DND-41 (cell line): ENCODE results near the gene POP5.
"Not testable (repeated sequence)": the region's sequence is repeated elsewhere in the genome, so short reads cannot be mapped to it uniquely, and the experiment has no call there.

Experiments used
- ATAC-seq: fragments of 200-7000 bp; cut with Tn5 transposase; 3 replicates; pipeline ENCODE4 v1.9.1; 2021; ENCODE audit warnings: low read depth; ENCODE audit not compliant: insufficient read depth
- DNase-seq: peaks from one replicate; pipeline ENCODE4 v3.0.0-alpha.2; 2020
- H2AFZ ChIP-seq: 2 replicates; pipeline ENCODE4 v1.6.0; 2012; ENCODE audit warnings: low read depth, low read length
- H3K27ac ChIP-seq: 2 replicates; pipeline ENCODE4 v1.5.1; 2012; ENCODE audit warnings: low read length, inconsistent platforms
- H3K27me3 ChIP-seq: fragments of 200-600 bp; sonication (generic); 2 replicates; pipeline ENCODE4 v1.6.0; 2012; ENCODE audit warnings: low read length, mild to moderate bottlenecking, inconsistent platforms; ENCODE audit not compliant: insufficient read depth, poor library complexity
- H3K36me3 ChIP-seq: 2 replicates; pipeline ENCODE4 v1.5.1; 2012; ENCODE audit warnings: low read length, inconsistent platforms; ENCODE audit not compliant: insufficient read depth
- H3K4me1 ChIP-seq: 2 replicates; pipeline ENCODE4 v1.5.1; 2012; ENCODE audit warnings: mild to moderate bottlenecking, low read length; ENCODE audit not compliant: insufficient read depth
- H3K4me2 ChIP-seq: 2 replicates; pipeline ENCODE4 v1.6.0; 2012; ENCODE audit warnings: mild to moderate bottlenecking, moderate library complexity, low read length, inconsistent platforms; ENCODE audit not compliant: insufficient read depth
- H3K4me3 ChIP-seq, 2 experiments: fragments of 200-600 bp in 1 of 2; shearing (Covaris generic) in 1 of 2; 2 replicates each; pipeline ENCODE4 v1.5.1; 2012 to 2016; ENCODE audit warnings: inconsistent platforms in 2 of 2, low read length in 2 of 2, mild to moderate bottlenecking in 2 of 2, low read depth in 1 of 2, moderate library complexity in 1 of 2
- H3K79me2 ChIP-seq: 2 replicates; pipeline ENCODE4 v1.6.0; 2012; ENCODE audit warnings: low read length, inconsistent platforms; ENCODE audit not compliant: insufficient read depth
- H3K9ac ChIP-seq: 2 replicates; pipeline ENCODE4 v1.6.0; 2012; ENCODE audit warnings: low read depth, mild to moderate bottlenecking, inconsistent platforms, low read length, moderate library complexity
- H3K9me3 ChIP-seq: 2 replicates; pipeline ENCODE4 v1.5.1; 2012; ENCODE audit warnings: low read length, moderate library complexity, mild to moderate bottlenecking, inconsistent platforms; ENCODE audit not compliant: insufficient read depth, severe bottlenecking
- H4K20me1 ChIP-seq: 2 replicates; pipeline ENCODE4 v1.6.0; 2012; ENCODE audit warnings: low read length; ENCODE audit not compliant: insufficient read depth
- EZH2 ChIP-seq: IDR thresholded peaks from 3 replicates; pipeline ENCODE4 v1.6.1; 2012; ENCODE audit warnings: borderline replicate concordance, low read depth, mild to moderate bottlenecking, moderate library complexity, low read length, inconsistent platforms; ENCODE audit not compliant: severe bottlenecking
- TF ChIP-seq, protein P1 (sequence below): IDR thresholded peaks from 2 replicates; pipeline ENCODE4 v1.5.1; 2012; ENCODE audit warnings: borderline replicate concordance, low read length, moderate library complexity, mild to moderate bottlenecking; ENCODE audit not compliant: poor library complexity, severe bottlenecking; ENCODE audit errors: extremely low read depth

The POP5 gene

DNA sequence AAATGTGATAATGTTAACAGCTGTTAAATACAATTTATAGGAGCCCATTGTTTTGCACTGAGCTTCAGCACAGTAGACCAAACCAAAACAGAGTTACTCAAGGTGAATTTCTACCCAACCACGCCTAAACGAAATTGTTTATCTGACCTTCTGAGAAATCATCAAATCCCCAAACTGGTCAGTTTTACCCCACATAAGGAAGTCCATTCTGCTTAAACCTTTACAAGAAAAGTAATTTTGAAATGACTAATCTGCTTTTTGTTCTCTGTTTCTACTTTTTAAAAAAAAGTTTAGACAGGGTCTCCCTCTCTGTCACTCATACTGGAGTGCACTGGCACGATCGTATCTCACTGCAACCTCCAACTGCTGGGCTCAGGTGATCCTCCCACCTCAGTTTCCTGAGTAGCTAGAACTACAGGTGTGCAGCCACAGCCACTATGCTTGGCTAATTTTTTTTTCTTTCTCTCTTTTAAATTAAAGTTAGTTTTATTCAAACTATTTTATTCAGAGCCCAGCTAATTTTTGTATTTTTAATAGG, 48.4 kb downstream of the POP5 start:
- H3K27ac ChIP-seq, result no peak overlapping the region
- no peak overlapping the region for H3K4me3 ChIP-seq
- peaks cover 50% of the 10 kb centered on the region for H3K79me2 ChIP-seq
- no peaks in the 10 kb centered on the region for H3K9me3 ChIP-seq
- peaks cover 48% of the 10 kb centered on the region for H3K4me1 ChIP-seq
- peaks cover 30% of the 10 kb centered on the region for H4K20me1 ChIP-seq
- TF ChIP-seq EZH2, result no peak
- no peak overlapping the region for H2AFZ ChIP-seq
- H3K4me2 ChIP-seq, result no peak overlapping the region
- ATAC-seq (no peak), DNase-seq (no peak)
- H3K27me3 ChIP-seq, result no peaks in the 10 kb centered on the region
- peaks cover 20% of the 10 kb centered on the region for H3K36me3 ChIP-seq
- no peak overlapping the region for H3K9ac ChIP-seq

GRCh38 chr12:120530418-120530761, 50.8 kb downstream of the POP5 start:
- H3K27ac ChIP-seq, H4K20me1 ChIP-seq, H3K36me3 ChIP-seq, DNase-seq, H3K27me3 ChIP-seq, H3K9ac ChIP-seq, H3K9me3 ChIP-seq, H3K4me3 ChIP-seq, ATAC-seq: not testable (repeated sequence)
- Histone ChIP-seq H3K4me2 (peak overlapping the region; percentile 72; the same call in 1 of the 2 replicates), H3K4me1 (peaks cover 30% of the 10 kb centered on the region), H2AFZ (0 out of 2 replicates have a peak overlapping the region, but pooled peaks have one; percentile 90), H3K79me2 (peaks cover 29% of the 10 kb centered on the region)

GRCh38 chr12:120529641-120530417, 51.4 kb downstream of the POP5 start:
- H3K4me2 ChIP-seq, result peak overlapping the region; percentile 72
- ATAC-seq, result no peak
- peak overlapping the region; percentile 73 for H3K9ac ChIP-seq
- H2AFZ ChIP-seq, result peak overlapping the region; percentile 90
- peaks cover 27% of the 10 kb centered on the region for H3K4me1 ChIP-seq
- peaks cover 2% of the 10 kb centered on the region; the same call in 1 of the 2 replicates for H4K20me1 ChIP-seq
- H3K36me3 ChIP-seq, result no peaks in the 10 kb centered on the region; the same call in 1 of the 2 replicates
- TF ChIP-seq, protein P1, sequence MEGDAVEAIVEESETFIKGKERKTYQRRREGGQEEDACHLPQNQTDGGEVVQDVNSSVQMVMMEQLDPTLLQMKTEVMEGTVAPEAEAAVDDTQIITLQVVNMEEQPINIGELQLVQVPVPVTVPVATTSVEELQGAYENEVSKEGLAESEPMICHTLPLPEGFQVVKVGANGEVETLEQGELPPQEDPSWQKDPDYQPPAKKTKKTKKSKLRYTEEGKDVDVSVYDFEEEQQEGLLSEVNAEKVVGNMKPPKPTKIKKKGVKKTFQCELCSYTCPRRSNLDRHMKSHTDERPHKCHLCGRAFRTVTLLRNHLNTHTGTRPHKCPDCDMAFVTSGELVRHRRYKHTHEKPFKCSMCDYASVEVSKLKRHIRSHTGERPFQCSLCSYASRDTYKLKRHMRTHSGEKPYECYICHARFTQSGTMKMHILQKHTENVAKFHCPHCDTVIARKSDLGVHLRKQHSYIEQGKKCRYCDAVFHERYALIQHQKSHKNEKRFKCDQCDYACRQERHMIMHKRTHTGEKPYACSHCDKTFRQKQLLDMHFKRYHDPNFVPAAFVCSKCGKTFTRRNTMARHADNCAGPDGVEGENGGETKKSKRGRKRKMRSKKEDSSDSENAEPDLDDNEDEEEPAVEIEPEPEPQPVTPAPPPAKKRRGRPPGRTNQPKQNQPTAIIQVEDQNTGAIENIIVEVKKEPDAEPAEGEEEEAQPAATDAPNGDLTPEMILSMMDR, result no peak
- TF ChIP-seq EZH2, result no peak
- peaks cover 23% of the 10 kb centered on the region for H3K79me2 ChIP-seq
- H3K4me3 ChIP-seq, result peak overlapping the region; percentile 56 to 78
- no peaks in the 10 kb centered on the region for H3K9me3 ChIP-seq
- H3K27ac ChIP-seq, result peak overlapping the region; percentile 91
- peak; percentile 15 for DNase-seq
- H3K27me3 ChIP-seq, result no peaks in the 10 kb centered on the region

DNA sequence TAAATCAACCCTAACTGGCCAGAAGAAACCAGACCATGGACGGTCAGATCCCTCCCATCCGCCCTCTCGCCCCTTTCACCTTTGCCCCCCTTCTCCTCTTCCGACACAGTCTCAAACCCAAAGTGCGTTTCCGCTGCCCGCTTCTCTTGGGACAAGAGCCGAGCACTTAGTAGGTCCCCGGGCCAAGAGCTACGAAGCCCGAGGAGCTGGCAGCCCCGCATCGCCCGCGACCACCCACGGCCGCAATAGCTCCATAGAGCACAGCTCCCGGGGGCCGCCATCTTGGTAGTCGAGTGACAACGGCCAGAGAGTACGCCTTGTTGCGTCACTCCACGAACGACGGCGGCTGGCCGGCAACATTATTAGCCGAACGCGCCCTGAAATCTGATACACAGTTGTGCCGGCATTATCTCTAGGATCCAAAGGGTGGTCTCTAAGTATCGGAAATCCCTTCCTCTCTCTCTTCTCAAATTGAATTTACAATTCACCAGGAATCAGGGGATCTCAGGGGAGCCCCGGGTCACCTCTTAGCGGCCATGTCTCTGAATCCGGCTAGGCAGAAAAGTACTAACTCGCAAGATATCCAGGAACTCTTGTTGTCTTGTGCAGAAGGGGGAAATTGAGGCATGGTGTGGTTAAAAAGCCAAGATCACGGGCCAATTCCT, 52.2 kb downstream of the POP5 start, which contains the start of gene COQ5:
Gene COQ5 (minus strand): TSS at position 298 of the 665 bp plus-strand sequence. CDS start 17 bp downstream, at position 281.
- H3K4me3 ChIP-seq, result peak within 1 kb of the TSS; percentile 56 to 78
- peaks cover 26% of the 10 kb centered on the region for H3K4me1 ChIP-seq
- DNase-seq, result peak; percentile 90
- no peaks in the 10 kb centered on the region for H3K9me3 ChIP-seq
- H2AFZ ChIP-seq, result peak within 1 kb of the TSS; percentile 90
- no peak for TF ChIP-seq EZH2
- TF ChIP-seq, protein P1, result no peak
- H3K27me3 ChIP-seq, result no peaks in the 10 kb centered on the region
- peak within 1 kb of the TSS; percentile 72 for H3K4me2 ChIP-seq
- H3K9ac ChIP-seq, result peak within 1 kb of the TSS; percentile 73
- peaks cover 15% of the 10 kb centered on the region for H3K79me2 ChIP-seq
- no peaks in the 10 kb centered on the region for H3K36me3 ChIP-seq
- ATAC-seq, result peak; percentile 95
- no peaks in the 10 kb centered on the region for H4K20me1 ChIP-seq
- peak within 1 kb of the TSS; percentile 91 for H3K27ac ChIP-seq
